Gastroesophageal sphincter (tissue), 3 donors: ENCODE measurements around the gene ZNF566.

ENCODE experiments used
- CTCF ChIP-seq, 4 experiments: fragments of 200-600 bp in 2 of 4; fragments of 450-650 bp in 2 of 4; sonication (generic) in 1 of 4; IDR thresholded peaks; one replicate each; pipeline ENCODE4 v1.5.1; 2017 to 2019; ENCODE audit warnings: antibody characterized with exemption in 4 of 4, mild to moderate bottlenecking in 2 of 4, moderate library complexity in 2 of 4
- EP300 ChIP-seq: sonication (generic); formaldehyde crosslinking; IDR thresholded peaks from one replicate; pipeline ENCODE4 v1.6.1; 2017; ENCODE audit warnings: antibody characterized with exemption, mild to moderate bottlenecking
- POLR2A ChIP-seq, 2 donors: fragments of 450-650 bp; IDR thresholded peaks; one replicate each; pipeline ENCODE4 v1.6.1; 2017; ENCODE audit warnings: antibody characterized with exemption in 2 of 2, mild to moderate bottlenecking in 2 of 2, moderate library complexity in 1 of 2

- TF ChIP-seq POLR2A (IDR thresholded peaks at IDR 0.05) (no peak), EP300 (no peak), CTCF (IDR thresholded peaks at IDR 0.05) (no peak)
Measured at GRCh38 chr19:36398571-36398970, 90.8 kb downstream of the ZNF566 start.
